ENCODE data around the gene CEP120.
"Not testable (repeated sequence)": the region's sequence is repeated elsewhere in the genome, so short reads cannot be mapped to it uniquely, and the experiment has no call there.

Gene CEP120

DNA sequence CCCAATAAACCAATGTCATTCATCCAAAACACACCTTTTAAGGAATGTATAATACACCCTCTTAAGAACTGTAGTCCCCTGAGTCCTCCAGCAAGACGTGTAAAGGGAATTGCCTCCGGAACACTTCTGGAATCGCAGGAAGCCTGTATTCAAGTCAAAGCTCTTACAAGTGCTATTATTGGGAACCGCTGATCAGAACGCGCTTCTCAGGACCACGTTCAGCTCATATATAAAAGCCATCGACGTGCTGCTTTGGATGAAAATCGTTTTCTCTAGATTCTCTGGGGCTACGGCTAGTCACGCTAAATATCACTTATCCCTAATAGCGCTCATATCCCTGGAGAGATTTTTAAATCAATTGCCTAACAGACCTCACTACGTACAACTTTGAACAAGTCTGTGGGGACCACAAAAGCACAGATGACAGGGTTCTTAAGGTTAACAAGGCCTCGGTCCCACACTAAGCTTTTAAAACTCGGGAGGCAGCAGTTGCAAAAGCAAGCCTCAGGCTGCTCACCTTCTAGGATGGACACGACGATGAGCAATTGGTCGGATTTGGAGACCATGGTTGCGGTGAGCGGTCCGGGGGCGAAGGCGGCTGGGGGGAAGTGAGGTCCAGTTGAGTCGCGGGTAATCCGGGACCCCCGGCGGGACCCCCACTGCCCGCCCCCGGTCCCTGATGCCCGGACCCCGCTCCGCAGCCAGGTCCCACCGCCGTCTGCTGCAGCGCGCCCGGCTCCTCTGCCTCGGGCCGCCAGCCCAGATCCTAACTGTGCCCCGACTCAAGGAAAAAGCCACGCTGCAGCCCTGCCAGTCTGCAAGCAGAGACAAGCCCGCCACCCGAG, 548 bp downstream of the CEP120 start:
- POLR2A ChIA-PET: interaction anchor here (0.7 to 2.9 kb wide), 17 partner anchors 10 to 265 kb away, joined by 3 to 41 read pairs (median 4); partner anchors contain the start of gene CSNK1G3
- peak; percentile 17 for DNase-seq (ENCODE audit: extremely low spot score)
- CTCF ChIA-PET: interaction anchor here (0.5 to 2.2 kb wide), 10 partner anchors 10 to 302 kb away, joined by 3 to 10 read pairs (median 4); no protein-coding TSS in a partner anchor
- TF ChIP-seq ARNT (IDR thresholded peaks at IDR 0.05) (no peak), NFRKB (IDR thresholded peaks at IDR 0.05) (no peak), FOXK2 (IDR thresholded peaks at IDR 0.05) (no peak), HDGF (IDR thresholded peaks at IDR 0.05; ENCODE audit: borderline replicate concordance) (no peak), SP1 (IDR thresholded peaks at IDR 0.05) (no peak), ELF4 (IDR thresholded peaks at IDR 0.05) (no peak; the same call in 1 of the 2 replicates), CTBP1 (IDR thresholded peaks at IDR 0.05; ENCODE audit: borderline replicate concordance) (no peak), FOXA1 (IDR thresholded peaks at IDR 0.05) (no peak), L3MBTL2 (conservative IDR thresholded peaks at IDR 0.05) (no peak; the same call in 1 of the 2 replicates), FOXM1 (IDR thresholded peaks at IDR 0.05; ENCODE audit: borderline replicate concordance) (no peak), SUZ12 (IDR thresholded peaks at IDR 0.05) (no peak)

DNA sequence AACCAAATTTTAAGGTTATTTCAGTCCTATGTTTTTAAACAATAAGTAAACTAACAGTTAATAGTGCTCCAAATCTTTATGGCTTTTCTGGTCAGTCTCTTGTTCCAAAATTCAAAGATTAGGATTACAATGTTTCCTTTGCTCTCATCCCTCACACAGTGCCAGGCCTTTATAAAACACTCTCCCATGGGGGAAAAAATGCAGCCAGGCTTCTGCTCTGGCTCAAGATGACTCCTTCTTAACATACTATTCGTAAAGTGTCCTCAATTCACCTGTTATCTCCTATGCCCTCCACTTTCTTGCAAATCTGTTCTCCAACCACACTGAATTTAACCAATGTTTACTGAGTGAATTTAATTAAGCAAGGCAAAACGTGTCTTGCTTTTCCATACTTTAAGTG, 1.4 kb downstream of the CEP120 start:
- POLR2A ChIA-PET: interaction anchor here (0.9 to 2.9 kb wide), 7 partner anchors 14 to 121 kb away, joined by 3 to 41 read pairs (median 7); partner anchors contain the start of gene CSNK1G3
- CTCF ChIA-PET: interaction anchor here (2.2 kb wide), 1 partner anchor 189 kb away, joined by 10 read pairs; no protein-coding TSS in a partner anchor
- TF ChIP-seq ZNF384 (IDR thresholded peaks at IDR 0.05): no peak
- TF ChIP-seq FOXK2 (IDR thresholded peaks at IDR 0.05): no peak
- no peak for TF ChIP-seq SP1 (IDR thresholded peaks at IDR 0.05)
- no peak for TF ChIP-seq BHLHE40 (IDR thresholded peaks at IDR 0.05; ENCODE audit: borderline replicate concordance)
- TF ChIP-seq L3MBTL2 (conservative IDR thresholded peaks at IDR 0.05): no peak
- DNase-seq (ENCODE audit: extremely low spot score): no peak

DNA sequence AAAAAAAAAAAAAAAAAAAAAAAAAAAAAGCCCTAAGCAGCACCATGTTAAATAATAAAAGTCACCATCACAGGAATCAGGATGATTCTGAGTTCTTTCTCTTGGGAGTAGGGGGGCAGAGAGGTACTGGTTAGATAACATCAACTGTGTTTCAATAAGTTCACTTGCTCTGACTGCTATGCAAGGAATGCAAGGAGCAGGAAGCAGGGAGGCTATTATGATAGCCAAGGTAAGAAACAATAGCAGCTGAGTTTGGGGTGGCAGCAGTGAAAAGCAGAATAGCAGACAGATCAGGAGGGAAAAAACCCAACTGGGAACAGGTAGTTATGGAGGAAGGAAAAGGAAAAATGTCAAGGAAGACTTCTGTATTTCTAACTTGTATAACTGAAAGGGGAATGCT, 8.2 kb downstream of the CEP120 start:
- ChIA-PET POLR2A (no interaction called here), CTCF (no interaction called here)
- no peak for DNase-seq (ENCODE audit: extremely low spot score)
- TF ChIP-seq CTBP1 (IDR thresholded peaks at IDR 0.05; ENCODE audit: borderline replicate concordance): no peak
- TF ChIP-seq FOXK2 (IDR thresholded peaks at IDR 0.05): no peak
- no peak for TF ChIP-seq ZNF384 (IDR thresholded peaks at IDR 0.05)
- TF ChIP-seq SUZ12 (IDR thresholded peaks at IDR 0.05): no peak
- no peak for TF ChIP-seq HDGF (IDR thresholded peaks at IDR 0.05; ENCODE audit: borderline replicate concordance)
- TF ChIP-seq FOXA1 (IDR thresholded peaks at IDR 0.05): no peak
- TF ChIP-seq, protein P1, sequence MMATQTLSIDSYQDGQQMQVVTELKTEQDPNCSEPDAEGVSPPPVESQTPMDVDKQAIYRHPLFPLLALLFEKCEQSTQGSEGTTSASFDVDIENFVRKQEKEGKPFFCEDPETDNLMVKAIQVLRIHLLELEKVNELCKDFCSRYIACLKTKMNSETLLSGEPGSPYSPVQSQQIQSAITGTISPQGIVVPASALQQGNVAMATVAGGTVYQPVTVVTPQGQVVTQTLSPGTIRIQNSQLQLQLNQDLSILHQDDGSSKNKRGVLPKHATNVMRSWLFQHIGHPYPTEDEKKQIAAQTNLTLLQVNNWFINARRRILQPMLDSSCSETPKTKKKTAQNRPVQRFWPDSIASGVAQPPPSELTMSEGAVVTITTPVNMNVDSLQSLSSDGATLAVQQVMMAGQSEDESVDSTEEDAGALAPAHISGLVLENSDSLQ (IDR thresholded peaks at IDR 0.05): no peak
- TF ChIP-seq BHLHE40 (IDR thresholded peaks at IDR 0.05; ENCODE audit: borderline replicate concordance): no peak
- TF ChIP-seq ARNT (IDR thresholded peaks at IDR 0.05): no peak
- no peak for TF ChIP-seq NFRKB (IDR thresholded peaks at IDR 0.05)
- no peak for TF ChIP-seq L3MBTL2 (conservative IDR thresholded peaks at IDR 0.05)
- no peak for TF ChIP-seq FOXM1 (IDR thresholded peaks at IDR 0.05; ENCODE audit: borderline replicate concordance)
- TF ChIP-seq SP1 (IDR thresholded peaks at IDR 0.05): no peak
- no peak for TF ChIP-seq TARDBP (IDR thresholded peaks at IDR 0.05)
- no peak for TF ChIP-seq LEF1 (IDR thresholded peaks at IDR 0.05; ENCODE audit: borderline replicate concordance)

DNA sequence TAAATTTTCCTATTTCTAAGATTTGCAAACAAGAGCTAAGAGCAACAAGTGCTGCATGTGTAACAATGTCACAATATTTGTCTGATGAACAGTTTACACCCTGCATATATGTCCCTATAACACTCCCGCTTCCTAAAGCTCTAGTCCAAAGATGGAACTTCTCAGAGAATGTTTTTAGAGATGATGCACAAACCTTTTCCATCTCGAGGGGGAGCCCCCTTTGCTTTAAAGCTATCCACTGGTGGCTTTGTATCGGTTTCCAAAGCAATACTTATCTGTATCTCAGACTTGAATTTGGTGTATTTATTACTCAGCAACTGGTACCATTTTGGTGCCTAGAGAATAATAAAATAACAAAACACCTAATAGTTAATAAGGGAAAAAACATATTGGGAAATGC, 11.0 kb downstream of the CEP120 start:
- ChIA-PET POLR2A (no interaction called here), CTCF (interaction anchor here (1.6 kb wide), 1 partner anchor 11 kb away, joined by 4 read pairs; the partner anchor contains the start of gene CEP120)
- DNase-seq (ENCODE audit: extremely low spot score): no peak
- TF ChIP-seq L3MBTL2 (conservative IDR thresholded peaks at IDR 0.05) (no peak), HDGF (IDR thresholded peaks at IDR 0.05; ENCODE audit: borderline replicate concordance) (no peak), FOXK2 (IDR thresholded peaks at IDR 0.05) (no peak), FOXM1 (IDR thresholded peaks at IDR 0.05; ENCODE audit: borderline replicate concordance) (no peak), TARDBP (IDR thresholded peaks at IDR 0.05) (no peak), ZNF384 (IDR thresholded peaks at IDR 0.05) (no peak), ARNT (IDR thresholded peaks at IDR 0.05) (no peak), FOXA1 (IDR thresholded peaks at IDR 0.05) (no peak), ELF4 (IDR thresholded peaks at IDR 0.05) (no peak), SP1 (IDR thresholded peaks at IDR 0.05) (no peak), CTBP1 (IDR thresholded peaks at IDR 0.05; ENCODE audit: borderline replicate concordance) (no peak), BHLHE40 (IDR thresholded peaks at IDR 0.05; ENCODE audit: borderline replicate concordance) (no peak)
- TF ChIP-seq, protein P1 (IDR thresholded peaks at IDR 0.05): no peak

DNA sequence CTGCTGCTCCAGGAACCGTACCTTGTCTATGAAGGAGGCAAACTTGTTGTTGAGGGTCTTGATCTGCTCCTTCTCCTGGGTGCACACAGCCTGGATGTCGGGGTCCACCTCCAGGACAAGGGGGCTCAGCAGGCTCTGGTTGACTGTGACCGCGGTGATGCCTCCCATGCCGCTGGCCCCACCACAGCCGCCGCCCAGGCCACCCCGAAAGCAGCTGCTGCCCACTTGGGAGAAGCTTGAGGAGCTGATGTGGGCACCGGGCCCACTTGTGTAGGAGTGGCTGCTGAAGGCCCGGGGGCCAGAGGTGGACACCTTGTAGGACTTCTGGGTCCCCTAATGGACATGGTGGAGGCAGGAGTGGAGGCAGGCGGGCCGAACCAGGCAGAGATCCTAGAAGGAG, 21.2 kb downstream of the CEP120 start:
- DNase-seq (ENCODE audit: extremely low spot score); POLR2A ChIA-PET; CTCF ChIA-PET: not testable (repeated sequence)

DNA sequence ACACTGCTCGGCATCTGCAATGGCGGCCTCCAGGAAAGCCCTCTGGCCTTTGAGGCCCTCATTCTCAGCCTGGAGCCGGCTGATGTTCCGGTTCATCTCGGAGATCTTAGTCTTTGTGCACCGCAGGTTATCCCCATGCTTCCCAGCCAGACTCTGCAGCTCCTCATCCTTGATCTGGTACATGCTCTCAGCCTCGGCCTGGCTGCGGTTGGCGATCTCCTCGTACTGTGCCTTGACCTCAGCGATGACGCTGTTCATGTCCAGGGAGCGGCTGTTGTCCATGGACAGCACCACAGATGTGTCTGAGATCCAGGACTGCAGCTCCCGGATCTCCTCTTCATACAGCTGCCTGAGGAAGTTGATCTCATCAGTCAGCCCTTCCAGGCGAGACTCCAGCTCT, 21.9 kb downstream of the CEP120 start:
- ChIA-PET CTCF (no interaction called here), POLR2A (no interaction called here)
- TF ChIP-seq, protein P1 (IDR thresholded peaks at IDR 0.05): no peak
- DNase-seq (ENCODE audit: extremely low spot score): no peak

DNA sequence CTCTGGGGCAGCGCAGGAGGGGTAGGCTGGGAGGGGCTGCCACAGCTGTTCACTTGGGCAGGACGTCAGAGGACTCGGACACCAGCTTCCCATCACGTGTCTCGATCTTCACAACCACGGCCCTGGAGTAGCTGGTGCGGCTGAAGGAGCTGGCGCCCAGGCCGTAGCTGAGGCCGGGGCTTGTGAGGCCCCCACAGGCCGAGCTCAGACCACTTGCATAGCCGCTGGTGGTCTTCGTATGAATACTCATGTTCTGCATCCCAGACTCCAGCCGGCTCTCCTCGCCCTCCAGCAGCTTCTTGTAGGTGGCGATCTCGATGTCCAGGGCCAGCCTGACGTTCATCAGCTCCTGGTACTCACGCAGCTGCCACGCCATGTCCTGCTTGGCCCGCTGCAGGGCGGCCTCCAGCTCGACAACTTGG, 22.3 kb downstream of the CEP120 start:
- DNase-seq (ENCODE audit: extremely low spot score); CTCF ChIA-PET; POLR2A ChIA-PET: not testable (repeated sequence)

Measured in HEK293T (cell line).